H9 (cell line): ENCODE data around the gene SP110. TPM values are rescaled to one million over a fixed set of nuclear protein-coding genes. Genes with fewer than 3 reads are reported as not detected.

ENCODE experiments used
- DNase-seq: peaks from one replicate; pipeline ENCODE4 v3.0.0-alpha.2; 2017
- H2AFZ ChIP-seq: one replicate; pipeline ENCODE4 v1.6.1; 2013; ENCODE audit warnings: mild to moderate bottlenecking, low read length, control low read depth, moderate library complexity
- H2AK5ac ChIP-seq: 2 replicates; pipeline ENCODE4 v1.6.1; 2013; ENCODE audit warnings: low read length, control low read depth, mixed read lengths; ENCODE audit not compliant: insufficient read length
- H2BK120ac ChIP-seq: one replicate; pipeline ENCODE4 v1.6.1; 2013; ENCODE audit warnings: low read depth, mild to moderate bottlenecking, low read length, control low read depth, inconsistent platforms; ENCODE audit not compliant: poor library complexity, severe bottlenecking
- H2BK12ac ChIP-seq: 2 replicates; pipeline ENCODE4 v1.6.1; 2013; ENCODE audit warnings: low read length, control low read depth, mixed read lengths, low read depth; ENCODE audit not compliant: insufficient read length
- H2BK15ac ChIP-seq: 2 replicates; pipeline ENCODE4 v1.6.1; 2013; ENCODE audit warnings: low read depth, low read length, control low read depth
- H2BK20ac ChIP-seq: one replicate; pipeline ENCODE4 v1.6.1; 2013; ENCODE audit warnings: low read depth, mild to moderate bottlenecking, low read length, control low read depth, inconsistent platforms; ENCODE audit not compliant: poor library complexity, severe bottlenecking
- H2BK5ac ChIP-seq: 2 replicates; pipeline ENCODE4 v1.6.1; 2013; ENCODE audit warnings: low read length, control low read depth, mixed read lengths; ENCODE audit not compliant: insufficient read length
- H3K14ac ChIP-seq: 2 replicates; pipeline ENCODE4 v1.6.1; 2013; ENCODE audit warnings: low read length, control low read depth; ENCODE audit not compliant: insufficient read depth
- H3K18ac ChIP-seq: 2 replicates; pipeline ENCODE4 v1.6.1; 2013; ENCODE audit warnings: low read depth, mild to moderate bottlenecking, mixed read lengths, low read length, control low read depth; ENCODE audit not compliant: insufficient read length
- H3K23ac ChIP-seq: 2 replicates; pipeline ENCODE4 v1.6.1; 2013; ENCODE audit warnings: low read length, control low read depth, mixed read lengths, low read depth; ENCODE audit not compliant: insufficient read length
- H3K23me2 ChIP-seq: 2 replicates; pipeline ENCODE4 v1.6.1; 2013; ENCODE audit warnings: low read depth, mild to moderate bottlenecking, mixed read lengths, low read length, control low read depth; ENCODE audit not compliant: insufficient read length, poor library complexity, severe bottlenecking
- H3K27ac ChIP-seq: 2 replicates; pipeline ENCODE4 v1.5.1; 2013; ENCODE audit warnings: low read length, control low read depth, mixed read lengths, low read depth; ENCODE audit not compliant: insufficient read length
- H3K27me3 ChIP-seq: 2 replicates; pipeline ENCODE4 v1.6.1; 2013; ENCODE audit warnings: low read length, control low read depth, inconsistent platforms; ENCODE audit not compliant: insufficient read depth
- H3K4ac ChIP-seq: 2 replicates; pipeline ENCODE4 v1.6.1; 2013; ENCODE audit warnings: low read depth, mild to moderate bottlenecking, control low read depth, inconsistent platforms, low read length, moderate library complexity
- H3K4me1 ChIP-seq: 2 replicates; pipeline ENCODE4 v1.6.1; 2013; ENCODE audit warnings: low read length, control low read depth, inconsistent platforms; ENCODE audit not compliant: insufficient read depth
- H3K4me2 ChIP-seq: 2 replicates; pipeline ENCODE4 v1.6.1; 2013; ENCODE audit warnings: low read length, control low read depth, mixed read lengths; ENCODE audit not compliant: insufficient read length, insufficient read depth
- H3K56ac ChIP-seq: 2 replicates; pipeline ENCODE4 v1.6.1; 2013; ENCODE audit warnings: low read depth, mild to moderate bottlenecking, mixed read lengths, low read length, control low read depth; ENCODE audit not compliant: insufficient read length
- H3K79me1 ChIP-seq: 2 replicates; pipeline ENCODE4 v1.6.1; 2013; ENCODE audit warnings: low read depth, mild to moderate bottlenecking, moderate library complexity, low read length, control low read depth, inconsistent platforms; ENCODE audit not compliant: insufficient read depth, poor library complexity, severe bottlenecking
- H3K79me2 ChIP-seq: 2 replicates; pipeline ENCODE4 v1.6.1; 2013; ENCODE audit warnings: low read length, control low read depth, inconsistent platforms; ENCODE audit not compliant: insufficient read depth
- H3K9ac ChIP-seq: 2 replicates; pipeline ENCODE4 v1.6.1; 2013; ENCODE audit warnings: low read length, control low read depth, mixed read lengths; ENCODE audit not compliant: insufficient read length; ENCODE audit errors: extremely low read depth
- H3K9me3 ChIP-seq: one replicate; pipeline ENCODE4 v1.6.1; 2013; ENCODE audit warnings: low read depth, low read length, inconsistent platforms; ENCODE audit not compliant: control insufficient read depth
- H3T11ph ChIP-seq: one replicate; pipeline ENCODE4 v1.6.1; 2013; ENCODE audit warnings: mild to moderate bottlenecking, low read length, control low read depth, inconsistent platforms
- H4K20me1 ChIP-seq: one replicate; pipeline ENCODE4 v1.6.1; 2013; ENCODE audit not compliant: control insufficient read depth, insufficient read length, insufficient read depth
- H4K5ac ChIP-seq: 2 replicates; pipeline ENCODE4 v1.6.1; 2013; ENCODE audit warnings: low read depth, mild to moderate bottlenecking, mixed read lengths, low read length, control low read depth; ENCODE audit not compliant: insufficient read length
- H4K8ac ChIP-seq: replicated peaks from 2 replicates; pipeline ENCODE4 v1.6.1; 2013; ENCODE audit warnings: low read length, control low read depth, mixed read lengths, low read depth; ENCODE audit not compliant: insufficient read length
- H4K91ac ChIP-seq: 2 replicates; pipeline ENCODE4 v1.6.1; 2013; ENCODE audit warnings: low read depth, mild to moderate bottlenecking, moderate library complexity, mixed read lengths, low read length, control low read depth; ENCODE audit not compliant: insufficient read length
- H3K27ac Mint-ChIP-seq, 3 experiments: 2 replicates in 2 of 3; 3 replicates in 1 of 3; pipeline ENCODE4 v1.8.0; 2020 to 2021; ENCODE audit warnings: mixed read lengths in 3 of 3, mild to moderate bottlenecking in 1 of 3, moderate library complexity in 1 of 3
- H3K27me3 Mint-ChIP-seq: 2 replicates; pipeline ENCODE4 v1.8.0; 2021; ENCODE audit warnings: low read depth, mild to moderate bottlenecking, moderate library complexity, mixed read lengths
- H3K36me3 Mint-ChIP-seq, 3 experiments: 2 replicates in 2 of 3; 3 replicates in 1 of 3; pipeline ENCODE4 v1.8.0; 2020 to 2021; ENCODE audit warnings: low read depth in 3 of 3, mixed read lengths in 3 of 3; ENCODE audit not compliant: insufficient read depth in 1 of 3
- H3K4me1 Mint-ChIP-seq, 2 experiments: 2 replicates each; pipeline ENCODE4 v1.8.0; 2020; ENCODE audit warnings: mixed read lengths in 2 of 2
- H3K4me3 Mint-ChIP-seq, 2 experiments: 2 replicates in 1 of 2; 3 replicates in 1 of 2; pipeline ENCODE4 v1.8.0; 2020 to 2021; ENCODE audit warnings: mild to moderate bottlenecking in 2 of 2, mixed read lengths in 2 of 2, moderate library complexity in 1 of 2
- H3K9me3 Mint-ChIP-seq, 2 experiments: 2 replicates in 1 of 2; 3 replicates in 1 of 2; pipeline ENCODE4 v1.8.0; 2020; ENCODE audit warnings: mild to moderate bottlenecking in 2 of 2, mixed read lengths in 2 of 2, moderate library complexity in 1 of 2
- CTCF ChIP-seq: fragments of 200-600 bp; sonication (generic); conservative IDR thresholded peaks from 3 replicates; pipeline ENCODE4 v1.8.0; 2021; ENCODE audit warnings: antibody characterized with exemption, mild to moderate bottlenecking
- WGBS: extraction: QIAGEN DNeasy Blood & Tissue Kit; methylation state at CpG from one replicate; pipeline ENCODE4 v1.1.7; 2013; ENCODE audit warnings: missing lambda C conversion rate, low lambda C conversion rate, mixed read lengths; ENCODE audit not compliant: insufficient read length; ENCODE audit errors: extremely low coverage; 5-methylcytosine and 5-hydroxymethylcytosine counted together
- total RNA-seq: library from RNA; stranded (reverse); gene quantifications from 2 replicates; pipeline ENCODE4 v1.2.1, GENCODE V29; 2021

Gene SP110
- total RNA-seq, 1 experiment from 2014 or later, result 3.7 TPM

- H2AK5ac ChIP-seq, result no peak overlapping the region
These were observed 6.3 kb upstream of the SP110 start for GRCh38 chr2:230226051-230226551.

More at GRCh38 chr2:230226051-230226551, 6.3 kb upstream of the SP110 start:
- H3K56ac ChIP-seq, result no peak overlapping the region
- Mint-ChIP-seq H3K27me3 (no peaks in the 10 kb centered on the region), H3K4me3 (no peak overlapping the region), H3K4me1 (peaks cover 0 to 7% of the 10 kb centered on the region in 2 experiments; a peak in 2 of 4 replicates), H3K36me3 (peaks cover 8 to 14% (median 13%) of the 10 kb centered on the region in 3 experiments; a peak in 6 of 7 replicates), H3K27ac (peak overlapping the region in 1 of 3 experiments; percentile 65; a peak in 1 of 7 replicates), H3K9me3 (peaks cover 10 to 13% of the 10 kb centered on the region in 2 experiments; a peak in 4 of 5 replicates)
- H3K4me2 ChIP-seq, result no peak overlapping the region
- no peak overlapping the region for H3K4ac ChIP-seq
- H2BK12ac ChIP-seq, result no peak overlapping the region
- no peaks in the 10 kb centered on the region for H3K23me2 ChIP-seq
- no peaks in the 10 kb centered on the region for H3K9me3 ChIP-seq
- peaks cover 3% of the 10 kb centered on the region; the same call in 1 of the 2 replicates for H3K4me1 ChIP-seq
- DNase-seq, result no peak
- no peak overlapping the region for H4K8ac ChIP-seq
- no peak overlapping the region for H4K91ac ChIP-seq
- H3K23ac ChIP-seq, result no peak overlapping the region
- H3K14ac ChIP-seq, result no peak overlapping the region
- no CpG with 5 or more reads among the region's 4 CpGs for WGBS
- H4K5ac ChIP-seq, result no peak overlapping the region
- no peak overlapping the region for H2BK15ac ChIP-seq
- TF ChIP-seq CTCF, result no peak
- no peak overlapping the region for H2AFZ ChIP-seq
- H3T11ph ChIP-seq, result no peak overlapping the region
- no peaks in the 10 kb centered on the region for H3K79me2 ChIP-seq
- H4K20me1 ChIP-seq, result no peaks in the 10 kb centered on the region
- H3K27me3 ChIP-seq, result no peaks in the 10 kb centered on the region
- no peak overlapping the region for H2BK20ac ChIP-seq
- H2BK5ac ChIP-seq, result no peak overlapping the region
- H3K9ac ChIP-seq, result no peak overlapping the region
- no peak overlapping the region for H2BK120ac ChIP-seq
- no peak overlapping the region for H3K18ac ChIP-seq
- H3K79me1 ChIP-seq, result no peaks in the 10 kb centered on the region
- H3K27ac ChIP-seq, result no peak overlapping the region
